HEK293 (cell line): ENCODE measurements around the gene AP1B1.

Experiments used
- CTCF ChIA-PET: fragments of 350-600 bp; formaldehyde crosslinking; extraction: SDS; loops from one replicate; lab custom pipeline; 2021; ENCODE audit warnings: antibody characterized with exemption; lab: Yijun Ruan, JAX
- POLR2A ChIA-PET: fragments of 300-600 bp; formaldehyde crosslinking; extraction: SDS; loops from one replicate; lab custom pipeline; 2020; ENCODE audit warnings: antibody characterized with exemption, inconsistent platforms; lab: Yijun Ruan, JAX
- H3K27ac ChIP-seq: fragments of 200-500 bp; sonication (Bioruptor generic); 2 replicates; pipeline ENCODE4 v1.5.1; 2014; ENCODE audit warnings: low read depth, low read length, control low read depth, inconsistent platforms; ENCODE audit errors: extremely low read depth
- H3K36me3 ChIP-seq, 2 experiments: fragments of 200-500 bp in 1 of 2; sonication (Bioruptor generic) in 1 of 2; 1 replicate in 1 of 2; 2 replicates in 1 of 2; pipeline ENCODE4 v1.5.1; 2014 to 2017; ENCODE audit warnings: inconsistent platforms in 2 of 2, low read length in 2 of 2; ENCODE audit not compliant: control insufficient read depth in 2 of 2, insufficient read depth in 1 of 2
- H3K4me1 ChIP-seq: fragments of 200-500 bp; sonication (Bioruptor generic); 2 replicates; pipeline ENCODE4 v1.5.1; 2014; ENCODE audit warnings: mild to moderate bottlenecking, low read length, inconsistent platforms; ENCODE audit not compliant: control insufficient read depth, insufficient read depth
- H3K4me3 ChIP-seq: 2 replicates; pipeline ENCODE4 v1.5.1; 2011; ENCODE audit warnings: low read depth, mild to moderate bottlenecking, control low read depth, low read length, moderate library complexity
- H3K9me3 ChIP-seq: fragments of 200-500 bp; sonication (Bioruptor generic); 2 replicates; pipeline ENCODE4 v1.5.1; 2014; ENCODE audit warnings: low read depth, low read length, inconsistent platforms; ENCODE audit not compliant: control insufficient read depth, insufficient read depth
- GLI2 ChIP-seq: fragments of 450-650 bp; formaldehyde crosslinking; IDR thresholded peaks from 2 replicates; pipeline ENCODE4; 2017; ENCODE audit warnings: missing biosample characterization, missing genetic modification characterization, low read depth, borderline replicate concordance
- GLIS1 ChIP-seq: fragments of 450-650 bp; formaldehyde crosslinking; IDR thresholded peaks from 2 replicates; pipeline ENCODE4 v1.5.1; 2016; ENCODE audit warnings: missing biosample characterization, missing genetic modification characterization
- KLF7 ChIP-seq: fragments of 450-650 bp; formaldehyde crosslinking; IDR thresholded peaks from 2 replicates; pipeline ENCODE4 v1.5.1; 2016; ENCODE audit warnings: missing biosample characterization, missing genetic modification characterization, borderline replicate concordance
- KLF8 ChIP-seq: fragments of 450-650 bp; formaldehyde crosslinking; IDR thresholded peaks from 2 replicates; pipeline ENCODE4 v1.5.1; 2016; ENCODE audit warnings: missing biosample characterization, missing genetic modification characterization
- PRDM1 ChIP-seq: fragments of 450-650 bp; formaldehyde crosslinking; IDR thresholded peaks from 2 replicates; pipeline ENCODE4; 2016; ENCODE audit warnings: missing biosample characterization, missing genetic modification characterization
- ZIC2 ChIP-seq: fragments of 450-650 bp; formaldehyde crosslinking; IDR thresholded peaks from 2 replicates; pipeline ENCODE4 v1.5.1; 2016; ENCODE audit warnings: missing biosample characterization, missing genetic modification characterization
- ZNF112 ChIP-seq: fragments of 450-650 bp; formaldehyde crosslinking; IDR thresholded peaks from 2 replicates; pipeline ENCODE4 v1.5.0; 2017; ENCODE audit warnings: missing biosample characterization, missing genetic modification characterization
- ZNF664 ChIP-seq: fragments of 450-650 bp; formaldehyde crosslinking; IDR thresholded peaks from 2 replicates; pipeline ENCODE4 v1.5.1; 2016; ENCODE audit warnings: missing biosample characterization, missing genetic modification characterization
- ZNF707 ChIP-seq: fragments of 450-650 bp; formaldehyde crosslinking; IDR thresholded peaks from 2 replicates; pipeline ENCODE4 v1.5.1; 2016; ENCODE audit warnings: missing biosample characterization, missing genetic modification characterization
- ZNF768 ChIP-seq: fragments of 450-650 bp; formaldehyde crosslinking; IDR thresholded peaks from 2 replicates; pipeline ENCODE4 v1.5.1; 2018; ENCODE audit warnings: missing biosample characterization, mild to moderate bottlenecking, missing genetic modification characterization
- ZNF777 ChIP-seq: fragments of 450-650 bp; formaldehyde crosslinking; IDR thresholded peaks from 2 replicates; pipeline ENCODE4 v1.5.1; 2017; ENCODE audit warnings: missing biosample characterization, missing genetic modification characterization, borderline replicate concordance
- ZNF792 ChIP-seq: fragments of 450-650 bp; formaldehyde crosslinking; IDR thresholded peaks from 2 replicates; pipeline ENCODE4 v1.5.1; 2016; ENCODE audit warnings: missing biosample characterization, missing genetic modification characterization
- TF ChIP-seq, protein P1 (sequence below): fragments of 450-650 bp; formaldehyde crosslinking; IDR thresholded peaks from 2 replicates; pipeline ENCODE4 v1.5.1; 2017; ENCODE audit warnings: missing biosample characterization, missing genetic modification characterization
- TF ChIP-seq, protein P2 (sequence below): fragments of 450-650 bp; formaldehyde crosslinking; IDR thresholded peaks from 2 replicates; pipeline ENCODE4 v1.5.1; 2016; ENCODE audit warnings: missing biosample characterization, missing genetic modification characterization
- TF ChIP-seq, protein P3 (sequence below): fragments of 450-650 bp; formaldehyde crosslinking; IDR thresholded peaks from 2 replicates; pipeline ENCODE4 v1.5.1; 2017; ENCODE audit warnings: missing biosample characterization, missing genetic modification characterization
- TF ChIP-seq, protein P4 (sequence below): fragments of 450-650 bp; formaldehyde crosslinking; conservative IDR thresholded peaks from 2 replicates; pipeline ENCODE4 v1.5.1; 2016; ENCODE audit warnings: low read depth, missing biosample characterization, missing genetic modification characterization

AP1B1 gene

DNA sequence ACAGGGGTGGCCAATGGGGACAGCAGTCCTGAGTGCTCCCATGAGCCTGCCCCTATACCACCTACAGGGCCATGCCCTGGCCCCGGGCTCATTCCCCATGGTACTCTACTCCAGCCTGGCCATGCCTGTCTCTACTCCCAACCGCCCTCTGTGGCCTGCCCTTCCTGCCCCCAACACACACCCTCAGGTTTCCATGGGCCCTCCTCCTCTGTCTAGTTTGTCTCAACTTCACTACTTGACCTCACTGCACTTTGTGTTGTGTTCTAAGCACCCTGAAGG, 46.6 kb downstream of the AP1B1 start (continued):
- TF ChIP-seq KLF8 (no peak), ZNF664 (no peak), ZNF707 (tag by site-specific recombination) (no peak), KLF7 (tag by site-specific recombination) (no peak), ZNF768 (tag by site-specific recombination) (no peak)
- TF ChIP-seq, protein P1, sequence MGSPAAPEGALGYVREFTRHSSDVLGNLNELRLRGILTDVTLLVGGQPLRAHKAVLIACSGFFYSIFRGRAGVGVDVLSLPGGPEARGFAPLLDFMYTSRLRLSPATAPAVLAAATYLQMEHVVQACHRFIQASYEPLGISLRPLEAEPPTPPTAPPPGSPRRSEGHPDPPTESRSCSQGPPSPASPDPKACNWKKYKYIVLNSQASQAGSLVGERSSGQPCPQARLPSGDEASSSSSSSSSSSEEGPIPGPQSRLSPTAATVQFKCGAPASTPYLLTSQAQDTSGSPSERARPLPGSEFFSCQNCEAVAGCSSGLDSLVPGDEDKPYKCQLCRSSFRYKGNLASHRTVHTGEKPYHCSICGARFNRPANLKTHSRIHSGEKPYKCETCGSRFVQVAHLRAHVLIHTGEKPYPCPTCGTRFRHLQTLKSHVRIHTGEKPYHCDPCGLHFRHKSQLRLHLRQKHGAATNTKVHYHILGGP (tag by site-specific recombination): no peak

DNA sequence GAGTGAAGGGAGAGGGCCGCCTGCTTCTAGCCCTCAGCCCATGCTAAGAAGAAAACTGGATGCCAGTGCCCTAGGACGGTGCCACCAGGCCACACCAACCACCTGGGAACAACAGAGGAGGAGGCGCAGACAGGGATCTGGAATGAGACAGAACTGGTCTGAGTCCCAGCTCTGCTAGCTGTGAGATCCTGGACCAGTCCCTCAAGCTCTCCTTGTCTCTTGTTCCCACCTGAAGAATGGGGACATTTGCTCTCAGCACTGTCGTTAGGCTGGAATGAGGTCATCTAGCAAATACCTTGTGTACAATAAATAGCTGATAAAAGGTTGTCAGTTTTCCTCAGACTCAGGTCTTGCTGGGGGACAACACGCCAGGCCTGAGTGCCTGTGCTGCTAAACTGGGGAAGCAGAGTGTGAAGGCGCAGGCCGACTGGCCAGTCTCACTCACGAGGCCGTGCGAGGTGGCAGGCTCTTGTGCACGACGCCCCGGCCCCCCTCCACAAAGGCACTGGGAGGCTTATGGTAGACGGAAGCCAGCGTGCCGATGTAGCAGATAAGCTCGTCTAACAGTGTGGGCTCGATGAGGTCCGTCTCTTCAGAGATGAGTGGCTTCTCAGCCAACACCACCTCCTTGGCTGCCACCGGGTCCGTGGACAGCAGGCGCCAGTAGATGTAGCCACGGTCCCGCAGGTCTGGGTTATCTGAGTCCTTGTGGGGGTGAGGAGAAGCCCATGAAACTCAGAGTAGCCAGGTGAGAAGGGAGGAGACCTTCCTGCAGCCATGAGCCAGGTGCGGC, 47.1 kb downstream of the AP1B1 start:
- ChIA-PET CTCF (interaction anchor here (0.6 to 1.0 kb wide), 2 partner anchors 16 to 40 kb away, joined by 3 to 4 read pairs; no protein-coding TSS in a partner anchor), POLR2A (no interaction called here)
- H3K4me1 ChIP-seq: peaks cover 15% of the 10 kb centered on the region
- H3K9me3 ChIP-seq: no peaks in the 10 kb centered on the region
- no peak overlapping the region for H3K27ac ChIP-seq
- H3K4me3 ChIP-seq: no peak overlapping the region
- no peak for TF ChIP-seq ZNF112
- TF ChIP-seq, protein P2, sequence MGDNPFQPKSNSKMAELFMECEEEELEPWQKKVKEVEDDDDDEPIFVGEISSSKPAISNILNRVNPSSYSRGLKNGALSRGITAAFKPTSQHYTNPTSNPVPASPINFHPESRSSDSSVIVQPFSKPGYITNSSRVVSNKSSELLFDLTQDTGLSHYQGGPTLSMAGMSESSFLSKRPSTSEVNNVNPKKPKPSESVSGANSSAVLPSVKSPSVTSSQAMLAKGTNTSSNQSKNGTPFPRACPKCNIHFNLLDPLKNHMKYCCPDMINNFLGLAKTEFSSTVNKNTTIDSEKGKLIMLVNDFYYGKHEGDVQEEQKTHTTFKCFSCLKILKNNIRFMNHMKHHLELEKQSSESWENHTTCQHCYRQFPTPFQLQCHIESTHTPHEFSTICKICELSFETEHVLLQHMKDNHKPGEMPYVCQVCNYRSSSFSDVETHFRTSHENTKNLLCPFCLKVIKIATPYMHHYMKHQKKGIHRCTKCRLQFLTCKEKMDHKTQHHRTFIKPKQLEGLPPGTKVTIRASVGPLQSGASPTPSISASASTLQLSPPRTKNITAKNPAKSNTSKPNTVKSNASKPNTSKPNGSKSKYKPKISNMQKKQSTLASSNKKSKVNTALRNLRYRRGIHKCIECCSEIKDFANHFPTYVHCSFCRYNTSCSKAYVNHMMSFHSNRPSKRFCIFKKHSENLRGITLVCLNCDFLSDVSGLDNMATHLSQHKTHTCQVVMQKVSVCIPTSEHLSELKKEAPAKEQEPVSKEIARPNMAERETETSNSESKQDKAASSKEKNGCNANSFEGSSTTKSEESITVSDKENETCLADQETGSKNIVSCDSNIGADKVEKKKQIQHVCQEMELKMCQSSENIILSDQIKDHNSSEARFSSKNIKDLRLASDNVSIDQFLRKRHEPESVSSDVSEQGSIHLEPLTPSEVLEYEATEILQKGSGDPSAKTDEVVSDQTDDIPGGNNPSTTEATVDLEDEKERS: no peak
- TF ChIP-seq ZNF777 (tag by site-specific recombination): no peak
- no peak for TF ChIP-seq PRDM1 (tag by site-specific recombination)
- TF ChIP-seq, protein P3, sequence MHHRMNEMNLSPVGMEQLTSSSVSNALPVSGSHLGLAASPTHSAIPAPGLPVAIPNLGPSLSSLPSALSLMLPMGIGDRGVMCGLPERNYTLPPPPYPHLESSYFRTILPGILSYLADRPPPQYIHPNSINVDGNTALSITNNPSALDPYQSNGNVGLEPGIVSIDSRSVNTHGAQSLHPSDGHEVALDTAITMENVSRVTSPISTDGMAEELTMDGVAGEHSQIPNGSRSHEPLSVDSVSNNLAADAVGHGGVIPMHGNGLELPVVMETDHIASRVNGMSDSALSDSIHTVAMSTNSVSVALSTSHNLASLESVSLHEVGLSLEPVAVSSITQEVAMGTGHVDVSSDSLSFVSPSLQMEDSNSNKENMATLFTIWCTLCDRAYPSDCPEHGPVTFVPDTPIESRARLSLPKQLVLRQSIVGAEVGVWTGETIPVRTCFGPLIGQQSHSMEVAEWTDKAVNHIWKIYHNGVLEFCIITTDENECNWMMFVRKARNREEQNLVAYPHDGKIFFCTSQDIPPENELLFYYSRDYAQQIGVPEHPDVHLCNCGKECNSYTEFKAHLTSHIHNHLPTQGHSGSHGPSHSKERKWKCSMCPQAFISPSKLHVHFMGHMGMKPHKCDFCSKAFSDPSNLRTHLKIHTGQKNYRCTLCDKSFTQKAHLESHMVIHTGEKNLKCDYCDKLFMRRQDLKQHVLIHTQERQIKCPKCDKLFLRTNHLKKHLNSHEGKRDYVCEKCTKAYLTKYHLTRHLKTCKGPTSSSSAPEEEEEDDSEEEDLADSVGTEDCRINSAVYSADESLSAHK (tag by site-specific recombination): no peak
- no peak for TF ChIP-seq ZNF792 (tag by site-specific recombination)
- H3K36me3 ChIP-seq: peaks cover 12 to 86% of the 10 kb centered on the region in 2 experiments

DNA sequence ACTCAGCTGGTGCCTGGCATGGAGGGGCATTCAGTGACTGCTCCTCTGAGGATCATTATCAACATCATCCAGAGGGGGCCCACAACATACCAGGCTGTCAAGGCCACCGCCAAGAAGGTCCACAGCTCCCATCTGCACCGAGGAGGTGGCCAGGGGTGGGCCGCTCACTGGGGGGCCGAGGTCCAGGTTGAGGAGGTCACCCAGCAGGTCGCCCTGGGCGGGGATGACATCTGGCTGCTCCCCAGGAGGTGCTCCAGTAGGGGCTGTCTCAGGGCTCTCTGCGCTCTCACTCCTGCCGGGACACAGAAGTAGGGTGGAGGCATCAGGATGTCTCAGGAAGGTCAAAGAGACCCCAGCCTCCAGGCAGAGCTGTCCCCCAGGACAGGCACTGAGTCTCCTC, 47.8 kb downstream of the AP1B1 start:
- no peaks in the 10 kb centered on the region for H3K9me3 ChIP-seq
- H3K4me3 ChIP-seq: no peak overlapping the region
- peaks cover 15% of the 10 kb centered on the region for H3K4me1 ChIP-seq
- H3K27ac ChIP-seq: no peak overlapping the region
- ChIA-PET CTCF (interaction anchor here (1.0 kb wide), 1 partner anchor 15 kb away, joined by 3 read pairs; no protein-coding TSS in a partner anchor), POLR2A (no interaction called here)
- peaks cover 7 to 86% of the 10 kb centered on the region in 2 experiments for H3K36me3 ChIP-seq
- peak; percentile 45 for TF ChIP-seq ZIC2
- TF ChIP-seq GLI2: no peak
- TF ChIP-seq GLIS1 (tag by site-specific recombination): 0 out of 2 replicates have a peak, but pooled peaks have one; percentile 17
- TF ChIP-seq, protein P4, sequence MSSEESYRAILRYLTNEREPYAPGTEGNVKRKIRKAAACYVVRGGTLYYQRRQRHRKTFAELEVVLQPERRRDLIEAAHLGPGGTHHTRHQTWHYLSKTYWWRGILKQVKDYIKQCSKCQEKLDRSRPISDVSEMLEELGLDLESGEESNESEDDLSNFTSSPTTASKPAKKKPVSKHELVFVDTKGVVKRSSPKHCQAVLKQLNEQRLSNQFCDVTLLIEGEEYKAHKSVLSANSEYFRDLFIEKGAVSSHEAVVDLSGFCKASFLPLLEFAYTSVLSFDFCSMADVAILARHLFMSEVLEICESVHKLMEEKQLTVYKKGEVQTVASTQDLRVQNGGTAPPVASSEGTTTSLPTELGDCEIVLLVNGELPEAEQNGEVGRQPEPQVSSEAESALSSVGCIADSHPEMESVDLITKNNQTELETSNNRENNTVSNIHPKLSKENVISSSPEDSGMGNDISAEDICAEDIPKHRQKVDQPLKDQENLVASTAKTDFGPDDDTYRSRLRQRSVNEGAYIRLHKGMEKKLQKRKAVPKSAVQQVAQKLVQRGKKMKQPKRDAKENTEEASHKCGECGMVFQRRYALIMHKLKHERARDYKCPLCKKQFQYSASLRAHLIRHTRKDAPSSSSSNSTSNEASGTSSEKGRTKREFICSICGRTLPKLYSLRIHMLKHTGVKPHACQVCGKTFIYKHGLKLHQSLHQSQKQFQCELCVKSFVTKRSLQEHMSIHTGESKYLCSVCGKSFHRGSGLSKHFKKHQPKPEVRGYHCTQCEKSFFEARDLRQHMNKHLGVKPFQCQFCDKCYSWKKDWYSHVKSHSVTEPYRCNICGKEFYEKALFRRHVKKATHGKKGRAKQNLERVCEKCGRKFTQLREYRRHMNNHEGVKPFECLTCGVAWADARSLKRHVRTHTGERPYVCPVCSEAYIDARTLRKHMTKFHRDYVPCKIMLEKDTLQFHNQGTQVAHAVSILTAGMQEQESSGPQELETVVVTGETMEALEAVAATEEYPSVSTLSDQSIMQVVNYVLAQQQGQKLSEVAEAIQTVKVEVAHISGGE (tag by site-specific recombination): no peak
